HCT116 (cell line): ENCODE results near the gene ASIP.

ENCODE experiments used
- CEBPB ChIP-seq: IDR thresholded peaks from 2 replicates; pipeline ENCODE4 v1.6.1; 2012; ENCODE audit warnings: low read depth
- CTCF ChIP-seq, 3 experiments: fragments of 200-600 bp in 1 of 3; sonication (generic) in 1 of 3; IDR thresholded peaks in 2 of 3; conservative IDR thresholded peaks in 1 of 3; 2 replicates each; pipeline ENCODE4 v1.5.1; 2012 to 2017; ENCODE audit warnings: low read depth in 2 of 3, low read length in 2 of 3, antibody characterized with exemption in 1 of 3, borderline replicate concordance in 1 of 3, control low read depth in 1 of 3, mild to moderate bottlenecking in 1 of 3, mixed read lengths in 1 of 3, mixed run types in 1 of 3, moderate library complexity in 1 of 3; ENCODE audit not compliant: insufficient read depth in 1 of 3
- EZH2 ChIP-seq: fragments of 200-600 bp; sonication (generic); IDR thresholded peaks from 2 replicates; pipeline ENCODE4 v1.6.1; 2017; ENCODE audit warnings: antibody characterized with exemption, mixed run types
- JUND ChIP-seq: IDR thresholded peaks from 2 replicates; pipeline ENCODE4 v1.6.1; 2012
- POLR2A ChIP-seq: IDR thresholded peaks from 2 replicates; pipeline ENCODE4 v1.7.0; 2011; ENCODE audit warnings: borderline replicate concordance; ENCODE audit not compliant: insufficient read depth, insufficient read length; ENCODE audit errors: extremely low read depth
- POLR2AphosphoS5 ChIP-seq: IDR thresholded peaks from 2 replicates; pipeline ENCODE4 v1.6.1; 2011; ENCODE audit warnings: mild to moderate bottlenecking, low read depth, low read length, moderate library complexity
- RAD21 ChIP-seq: IDR thresholded peaks from 2 replicates; pipeline ENCODE4 v1.6.1; 2012; ENCODE audit warnings: low read depth, mild to moderate bottlenecking
- REST ChIP-seq: IDR thresholded peaks from 2 replicates; pipeline ENCODE4 v1.6.1; 2012; ENCODE audit warnings: low read depth
- SP1 ChIP-seq: IDR thresholded peaks from 2 replicates; pipeline ENCODE4 v1.6.1; 2012; ENCODE audit warnings: low read depth
- TCF7L2 ChIP-seq: IDR thresholded peaks from 2 replicates; pipeline ENCODE4 v1.7.0; 2011; ENCODE audit warnings: borderline replicate concordance, inconsistent platforms; ENCODE audit not compliant: insufficient read depth, insufficient read length; ENCODE audit errors: extremely low read depth
- YY1 ChIP-seq: IDR thresholded peaks from 2 replicates; pipeline ENCODE4 v1.6.1; 2011; ENCODE audit warnings: low read length, low read depth, moderate library complexity, mild to moderate bottlenecking; ENCODE audit not compliant: insufficient replicate concordance; ENCODE audit errors: extremely low read depth
- ZBTB33 ChIP-seq: IDR thresholded peaks from 2 replicates; pipeline ENCODE4 v1.6.1; 2011; ENCODE audit warnings: mild to moderate bottlenecking, low read length, moderate library complexity; ENCODE audit not compliant: insufficient replicate concordance; ENCODE audit errors: extremely low read depth
- ZNF274 ChIP-seq: fragments of 200-500 bp; sonication (Bioruptor generic); IDR thresholded peaks from 2 replicates; pipeline ENCODE4 v1.6.1; 2014; ENCODE audit warnings: mild to moderate bottlenecking, low read depth, low read length, inconsistent platforms
- TF ChIP-seq, protein P1 (sequence below): IDR thresholded peaks from 2 replicates; pipeline ENCODE4 v1.6.1; 2012

GRCh38 chr20:34283844-34284243 lies 42.6 kb downstream of the ASIP start:
- no peak for TF ChIP-seq POLR2AphosphoS5
- TF ChIP-seq SP1, result no peak
- TF ChIP-seq CTCF (IDR thresholded peaks at IDR 0.05 in 2 of 3, conservative IDR thresholded peaks at IDR 0.05 in 1 of 3; ENCODE audit: borderline replicate concordance in 1 of 3, insufficient read depth in 1 of 3, low read depth in 2 of 3, low read length in 2 of 3), result no peak
- TF ChIP-seq POLR2A, result no peak
- no peak for TF ChIP-seq RAD21
- TF ChIP-seq, protein P1, sequence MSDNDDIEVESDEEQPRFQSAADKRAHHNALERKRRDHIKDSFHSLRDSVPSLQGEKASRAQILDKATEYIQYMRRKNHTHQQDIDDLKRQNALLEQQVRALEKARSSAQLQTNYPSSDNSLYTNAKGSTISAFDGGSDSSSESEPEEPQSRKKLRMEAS, result no peak
- no peak for TF ChIP-seq TCF7L2
- no peak for TF ChIP-seq EZH2
- TF ChIP-seq YY1, result no peak
- no peak for TF ChIP-seq CEBPB
- TF ChIP-seq REST, result no peak
- TF ChIP-seq ZNF274, result no peak
- TF ChIP-seq ZBTB33, result no peak
- TF ChIP-seq JUND, result no peak
